HCT116 (cell line): ENCODE measurements around the gene RGMB. TPM values are rescaled to one million over a fixed set of nuclear protein-coding genes. Genes with fewer than 3 reads are reported as not detected.

Source experiments
- ATAC-seq: fragments of 200-7000 bp; cut with Tn5 transposase; 2 replicates; pipeline ENCODE4 v1.9.1; 2020; ENCODE audit warnings: mild to moderate bottlenecking, moderate library complexity
- BruUV-seq: library from RNA; stranded (reverse); fragments of 400-500 nt; replicated peaks from 2 replicates; lab custom pipeline; 2021; lab: Mats Ljungman, UMichigan
- CTCF ChIA-PET: fragments of 300-600 bp; sonication (Branson Sonifier 250); formaldehyde crosslinking; loops from one replicate; lab custom pipeline; 2021; ENCODE audit warnings: antibody characterized with exemption; lab: Charles Lee
- POLR2A ChIA-PET: fragments of 300-600, 350-600 bp; sonication (Branson Sonifier 250); formaldehyde crosslinking; loops from one replicate; lab custom pipeline; 2021; ENCODE audit warnings: antibody characterized with exemption; lab: Charles Lee
- RAD21 ChIA-PET, 2 experiments: fragments of 300-600 bp; sonication (Branson Sonifier 250); formaldehyde crosslinking; loops; one replicate each; lab custom pipeline; 2023; ENCODE audit warnings: low total read pairs in 2 of 2; ENCODE audit not compliant: uncharacterized antibody in 2 of 2, unreplicated experiment in 2 of 2, low non-redundant PET in 1 of 2; lab: Charles Lee
- DNase-seq: peaks from one replicate; pipeline ENCODE4 v3.0.0-alpha.2; 2010; ENCODE audit warnings: low read depth, low spot score
- H2AFZ ChIP-seq: fragments of 200-600 bp; shearing (Covaris generic), sonication (generic); 2 replicates; pipeline ENCODE4 v1.6.1; 2017; ENCODE audit warnings: low read depth, mixed run types, mixed read lengths, antibody characterized with exemption, low read length; ENCODE audit not compliant: poor library complexity, severe bottlenecking
- H3K27ac ChIP-seq: 2 replicates; pipeline ENCODE4 v1.5.1; 2012; ENCODE audit warnings: low read depth, low read length
- H3K27me3 ChIP-seq: fragments of 200-600 bp; sonication (generic); 2 replicates; pipeline ENCODE4 v1.6.1; 2016; ENCODE audit warnings: mixed run types, low read length, mixed read lengths; ENCODE audit not compliant: insufficient read depth
- H3K36me3 ChIP-seq, 2 experiments: fragments of 200-500 bp in 1 of 2; fragments of 200-600 bp in 1 of 2; sonication (Bioruptor generic) in 1 of 2; sonication (generic) in 1 of 2; 2 replicates each; pipeline versions ENCODE4 v1.5.1 to v1.6.1; 2014 to 2016; ENCODE audit warnings: low read length in 2 of 2, inconsistent platforms in 1 of 2, mixed read lengths in 1 of 2, mixed run types in 1 of 2; ENCODE audit not compliant: insufficient read depth in 2 of 2, control insufficient read depth in 1 of 2
- H3K4me1 ChIP-seq, 2 experiments: fragments of 200-600 bp in 1 of 2; sonication (generic) in 1 of 2; 2 replicates each; pipeline versions ENCODE4 v1.5.1 to v1.6.1; 2012 to 2017; ENCODE audit warnings: low read length in 2 of 2, inconsistent platforms in 1 of 2, mild to moderate bottlenecking in 1 of 2, mixed read lengths in 1 of 2, mixed run types in 1 of 2, moderate library complexity in 1 of 2; ENCODE audit not compliant: insufficient read depth in 2 of 2, control insufficient read depth in 1 of 2
- H3K4me2 ChIP-seq: fragments of 200-600 bp; sonication (generic); 2 replicates; pipeline ENCODE4 v1.6.1; 2017; ENCODE audit warnings: mixed run types, low read length, mixed read lengths
- H3K4me3 ChIP-seq, 2 experiments: fragments of 200-600 bp in 1 of 2; sonication (generic) in 1 of 2; replicated peaks in 1 of 2; 2 replicates each; pipeline ENCODE4 v1.5.1; 2011 to 2016; ENCODE audit warnings: low read length in 2 of 2, control low read depth in 1 of 2, low read depth in 1 of 2, mild to moderate bottlenecking in 1 of 2, mixed read lengths in 1 of 2, mixed run types in 1 of 2
- H3K79me2 ChIP-seq: fragments of 200-600 bp; sonication (generic); 2 replicates; pipeline ENCODE4 v1.6.1; 2017; ENCODE audit warnings: mild to moderate bottlenecking, mixed run types, low read length, moderate library complexity, mixed read lengths; ENCODE audit not compliant: insufficient read depth
- H3K9ac ChIP-seq: fragments of 200-600 bp; sonication (generic); 2 replicates; pipeline ENCODE4 v1.6.1; 2016; ENCODE audit warnings: low read length, mixed read lengths
- H3K9me2 ChIP-seq: fragments of 200-600 bp; sonication (generic), shearing (Covaris generic); 2 replicates; pipeline ENCODE4 v1.6.1; 2017; ENCODE audit warnings: mixed run types, mild to moderate bottlenecking, moderate library complexity; ENCODE audit not compliant: insufficient read depth
- H3K9me3 ChIP-seq, 2 experiments: fragments of 200-500 bp in 1 of 2; fragments of 200-600 bp in 1 of 2; sonication (Bioruptor generic) in 1 of 2; sonication (generic) in 1 of 2; 2 replicates each; pipeline ENCODE4 v1.6.1; 2014 to 2017; ENCODE audit warnings: low read length in 2 of 2, mixed read lengths in 2 of 2, inconsistent platforms in 1 of 2, low read depth in 1 of 2, mild to moderate bottlenecking in 1 of 2, mixed run types in 1 of 2, moderate library complexity in 1 of 2; ENCODE audit not compliant: control insufficient read depth in 1 of 2, insufficient read depth in 1 of 2
- H4K20me1 ChIP-seq: fragments of 200-600 bp; sonication (generic), shearing (Covaris generic); 2 replicates; pipeline ENCODE4 v1.6.1; 2017; ENCODE audit warnings: mixed run types, mild to moderate bottlenecking, moderate library complexity; ENCODE audit not compliant: insufficient read depth
- CEBPB ChIP-seq: IDR thresholded peaks from 2 replicates; pipeline ENCODE4 v1.6.1; 2012; ENCODE audit warnings: low read depth
- EGR1 ChIP-seq: IDR thresholded peaks from 2 replicates; pipeline ENCODE4 v1.6.1; 2012; ENCODE audit warnings: low read depth
- FOSL1 ChIP-seq: IDR thresholded peaks from 2 replicates; pipeline ENCODE4 v1.6.1; 2012; ENCODE audit warnings: low read depth
- MAX ChIP-seq: IDR thresholded peaks from 2 replicates; pipeline ENCODE4 v1.6.1; 2012
- POLR2A ChIP-seq: IDR thresholded peaks from 2 replicates; pipeline ENCODE4 v1.7.0; 2011; ENCODE audit warnings: borderline replicate concordance; ENCODE audit not compliant: insufficient read depth, insufficient read length; ENCODE audit errors: extremely low read depth
- POLR2AphosphoS5 ChIP-seq: IDR thresholded peaks from 2 replicates; pipeline ENCODE4 v1.6.1; 2011; ENCODE audit warnings: mild to moderate bottlenecking, low read depth, low read length, moderate library complexity
- RAD21 ChIP-seq: IDR thresholded peaks from 2 replicates; pipeline ENCODE4 v1.6.1; 2012; ENCODE audit warnings: low read depth, mild to moderate bottlenecking
- SIN3A ChIP-seq: IDR thresholded peaks from 2 replicates; pipeline ENCODE4 v1.6.1; 2012; ENCODE audit warnings: low read depth
- SRF ChIP-seq: IDR thresholded peaks from 2 replicates; pipeline ENCODE4 v1.6.1; 2012; ENCODE audit warnings: low read depth
- YY1 ChIP-seq: IDR thresholded peaks from 2 replicates; pipeline ENCODE4 v1.6.1; 2011; ENCODE audit warnings: low read length, low read depth, moderate library complexity, mild to moderate bottlenecking; ENCODE audit not compliant: insufficient replicate concordance; ENCODE audit errors: extremely low read depth
- intact Hi-C: fragments of 100-400 bp; cut with micrococcal nuclease; formaldehyde crosslinking; loops from 2 replicates; pipeline ENCODE4 v1.10.0; 2022
- total RNA-seq: library from RNA; stranded (reverse); gene quantifications from one replicate; pipeline ENCODE4 v1.2.1, GENCODE V29; 2021; ENCODE audit not compliant: unreplicated experiment

RGMB gene
- total RNA-seq, 1 experiment from 2014 or later = 18.3 TPM

- no peak for TF ChIP-seq CEBPB
- TF ChIP-seq MAX = no peak
- no peak for ATAC-seq
- no peak overlapping the region for H2AFZ ChIP-seq
- no TSS peak for BruUV-seq
- H3K27ac ChIP-seq = no peak overlapping the region
- ChIA-PET POLR2A (interaction anchor here (0.6 kb wide), 1 partner anchor 24 kb away, joined by 3 read pairs; no protein-coding TSS in a partner anchor), CTCF (no interaction called here), RAD21 (no interaction called here)
- no peaks in the 10 kb centered on the region for H3K36me3 ChIP-seq
- no peaks in the 10 kb centered on the region for H3K4me1 ChIP-seq
- no peaks in the 10 kb centered on the region for H3K9me2 ChIP-seq
- no peaks in the 10 kb centered on the region for H3K27me3 ChIP-seq
- peaks cover 4 to 7% of the 10 kb centered on the region in 2 experiments; a peak in 2 of 4 replicates for H3K9me3 ChIP-seq
- no peak overlapping the region for H3K9ac ChIP-seq
- H3K4me2 ChIP-seq = no peak overlapping the region
- H3K79me2 ChIP-seq = no peaks in the 10 kb centered on the region
- intact Hi-C loops = no loop called here
- peak; percentile 2 for DNase-seq
- no peak overlapping the region for H3K4me3 ChIP-seq
- no peaks in the 10 kb centered on the region for H4K20me1 ChIP-seq
Observed at GRCh38 chr5:98843481-98843880, 70.0 kb downstream of the RGMB start.

DNA sequence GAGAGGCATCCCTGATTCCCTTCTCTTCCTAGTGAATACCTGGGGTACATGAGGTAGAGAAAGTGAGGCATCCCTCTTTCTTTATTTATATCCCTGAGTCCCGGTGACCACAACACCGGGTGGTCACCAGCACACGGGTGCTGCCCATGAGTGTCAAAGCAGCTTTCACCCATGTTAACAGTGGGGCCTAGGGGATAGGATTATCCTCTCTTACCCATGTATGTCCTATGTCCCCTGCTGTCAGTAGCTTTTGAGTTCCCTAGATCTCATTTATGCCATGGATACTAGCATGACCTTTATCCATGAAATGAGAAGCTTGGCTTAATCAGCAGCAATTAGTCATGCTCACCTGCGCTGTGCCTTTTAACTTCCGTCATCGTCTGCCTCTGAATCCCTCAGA, 71.4 kb downstream of the RGMB start:
- Histone ChIP-seq H3K4me1 (no peaks in the 10 kb centered on the region), H3K27me3 (no peaks in the 10 kb centered on the region), H3K36me3 (no peaks in the 10 kb centered on the region), H3K4me2 (no peak overlapping the region), H4K20me1 (no peaks in the 10 kb centered on the region), H3K27ac (no peak overlapping the region), H3K9me3 (peaks cover 4 to 7% of the 10 kb centered on the region in 2 experiments; a peak in 2 of 4 replicates), H3K4me3 (no peak overlapping the region), H3K9me2 (no peaks in the 10 kb centered on the region), H3K79me2 (no peaks in the 10 kb centered on the region), H2AFZ (no peak overlapping the region), H3K9ac (no peak overlapping the region)
- no peak for ATAC-seq
- ChIA-PET CTCF (no interaction called here), POLR2A (no interaction called here), RAD21 (no interaction called here)
- no peak for DNase-seq
- no TSS peak for BruUV-seq
- intact Hi-C loops = no loop called here
- TF ChIP-seq EGR1 (no peak), YY1 (no peak), SRF (no peak), SIN3A (no peak), FOSL1 (no peak), POLR2A (no peak), POLR2AphosphoS5 (no peak), RAD21 (no peak)
